Brain microvascular endothelial cell (primary cell): ENCODE measurements around the gene DNA2.

Source experiments
- DNase-seq: peaks from one replicate; pipeline ENCODE4 v3.0.0-alpha.2; 2020
- H3K27ac ChIP-seq: fragments of 250-450 bp; sonication (Bioruptor Pico); 2 replicates; pipeline ENCODE4 v1.5.1; 2020; ENCODE audit warnings: mild to moderate bottlenecking, moderate library complexity
- H3K27me3 ChIP-seq: fragments of 250-450 bp; sonication (Bioruptor Pico); replicated peaks from 2 replicates; pipeline ENCODE4 v1.5.1; 2020; ENCODE audit warnings: mild to moderate bottlenecking
- H3K36me3 ChIP-seq: fragments of 250-450 bp; sonication (Bioruptor Pico); replicated peaks from 2 replicates; pipeline ENCODE4 v1.5.1; 2020; ENCODE audit warnings: mild to moderate bottlenecking
- H3K4me3 ChIP-seq: 2 replicates; pipeline ENCODE4 v1.5.1; 2011; ENCODE audit warnings: low read depth, mild to moderate bottlenecking, control low read depth, low read length, moderate library complexity
- CTCF ChIP-seq: IDR thresholded peaks from 2 replicates; pipeline ENCODE4 v1.5.1; 2011; ENCODE audit warnings: low read depth, mild to moderate bottlenecking, moderate library complexity, low read length, control low read depth, inconsistent platforms; ENCODE audit errors: missing control alignments
- in situ Hi-C: cut with HindIII; loops from 2 replicates; pipeline ENCODE4 v1.10.0; 2017; ENCODE audit warnings: low sequenced_read_pairs, low pct_ligation_motif_present

DNA2 gene

DNA sequence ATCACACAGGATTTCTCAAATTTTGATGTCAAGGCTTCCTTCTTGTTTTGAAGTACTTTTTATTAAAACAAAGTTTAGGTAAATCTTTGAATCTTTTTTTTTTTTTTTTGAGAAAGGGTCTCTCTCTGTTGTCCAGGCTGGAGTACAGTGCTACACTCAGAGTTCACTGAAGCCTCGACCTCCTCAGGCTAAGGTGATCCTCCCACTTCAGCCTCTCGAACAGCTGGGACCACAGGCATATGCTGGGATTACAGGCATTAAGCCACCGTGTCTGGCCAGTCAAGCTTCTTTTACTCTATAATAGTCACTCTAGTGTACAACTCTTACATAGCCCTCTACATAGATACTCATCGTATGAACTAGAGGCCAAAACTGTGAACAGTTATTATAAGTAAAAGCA lies 68.1 kb downstream of the DNA2 start:
- Histone ChIP-seq H3K36me3 (peaks cover 14% of the 10 kb centered on the region), H3K27ac (no peak overlapping the region), H3K27me3 (no peaks in the 10 kb centered on the region), H3K4me3 (no peak overlapping the region)
- TF ChIP-seq CTCF = no peak
- no peak for DNase-seq
- in situ Hi-C loops = no loop called here

DNA sequence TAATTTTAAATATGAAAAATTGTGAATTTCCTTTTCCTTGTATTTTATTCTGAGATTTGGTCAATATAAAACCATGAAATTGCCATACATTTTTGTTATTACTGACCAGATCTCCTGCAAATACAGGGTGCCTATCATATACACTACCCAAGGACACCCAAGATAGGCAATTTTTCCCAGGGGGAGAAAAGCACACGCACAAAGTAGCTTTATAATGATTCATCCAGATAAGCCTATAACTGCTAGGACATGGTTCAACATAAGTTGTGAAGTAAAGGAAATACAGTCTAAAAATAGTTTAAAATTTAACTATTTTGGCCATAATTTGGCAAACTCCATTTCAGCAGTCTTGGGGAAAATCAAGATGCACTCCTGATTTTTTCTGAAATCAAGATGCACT lies 69.5 kb downstream of the DNA2 start:
- Histone ChIP-seq H3K36me3 (peaks cover 14% of the 10 kb centered on the region), H3K27ac (peak overlapping the region; percentile 77), H3K4me3 (no peak overlapping the region), H3K27me3 (no peaks in the 10 kb centered on the region)
- TF ChIP-seq CTCF = no peak
- DNase-seq = peak; percentile 62
- in situ Hi-C loops = no loop called here

GRCh38 chr10:68397005-68397404 lies 74.8 kb downstream of the DNA2 start:
- in situ Hi-C loops = no loop called here
- Histone ChIP-seq H3K36me3 (peaks cover 31% of the 10 kb centered on the region), H3K27ac (no peak overlapping the region), H3K4me3 (no peak overlapping the region), H3K27me3 (no peaks in the 10 kb centered on the region)
- no peak for DNase-seq
- no peak for TF ChIP-seq CTCF

DNA sequence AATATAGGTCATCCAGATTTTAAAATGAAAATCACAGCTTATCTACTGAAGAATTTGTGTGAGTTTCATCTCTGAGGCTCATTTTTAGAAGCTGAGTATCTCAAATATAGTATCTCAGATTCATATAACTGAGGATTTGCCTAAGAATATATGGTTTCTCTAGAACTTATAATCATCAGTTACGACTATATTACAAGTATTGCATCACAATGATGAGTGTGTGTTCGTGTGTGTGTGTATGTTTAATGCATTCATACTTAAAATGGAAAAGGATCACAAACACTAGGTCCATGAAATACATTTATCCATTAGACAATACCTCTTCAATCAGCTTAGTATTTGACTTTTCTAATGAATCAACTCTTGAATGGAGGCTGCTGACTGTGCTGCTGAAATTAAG lies 86.0 kb downstream of the DNA2 start:
- peaks cover 48% of the 10 kb centered on the region for H3K36me3 ChIP-seq
- H3K4me3 ChIP-seq = no peak overlapping the region
- no peak for TF ChIP-seq CTCF
- no peaks in the 10 kb centered on the region for H3K27me3 ChIP-seq
- no peak overlapping the region for H3K27ac ChIP-seq
- in situ Hi-C loops = no loop called here
- no peak for DNase-seq

DNA sequence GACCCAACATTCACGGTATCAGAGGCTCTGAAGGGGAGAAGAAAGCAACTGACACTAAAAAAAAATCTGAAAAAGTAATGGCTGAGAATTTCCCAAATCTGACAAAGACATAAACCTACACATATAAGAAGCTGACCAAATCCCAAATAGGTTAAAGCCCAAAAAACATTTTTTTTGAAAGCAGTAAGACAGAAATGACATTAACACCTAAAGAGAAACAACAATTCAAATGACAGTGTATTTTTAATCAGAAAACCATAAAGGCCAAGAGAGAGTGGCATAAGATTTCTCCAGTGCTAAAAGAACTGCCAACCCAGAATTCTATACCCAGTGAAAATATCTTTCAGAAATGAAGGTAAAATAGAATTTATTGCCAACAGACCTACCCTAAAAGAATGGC lies 100.2 kb downstream of the DNA2 start:
- Histone ChIP-seq H3K36me3 (peaks cover 28% of the 10 kb centered on the region), H3K27ac (no peak overlapping the region), H3K27me3 (no peaks in the 10 kb centered on the region), H3K4me3 (no peak overlapping the region)
- no peak for DNase-seq
- TF ChIP-seq CTCF = no peak
- in situ Hi-C loops = no loop called here

GRCh38 chr10:68367121-68367520 lies 104.7 kb downstream of the DNA2 start:
- Histone ChIP-seq H3K27ac (no peak overlapping the region), H3K36me3 (peaks cover 21% of the 10 kb centered on the region), H3K27me3 (no peaks in the 10 kb centered on the region), H3K4me3 (no peak overlapping the region)
- DNase-seq = no peak
- in situ Hi-C loops = no loop called here
- no peak for TF ChIP-seq CTCF
